Activated naive CD8-positive, alpha-beta T cell treated with anti-CD3 and anti-CD28 coated beads, Interleukin-2, amount 50 U/mL, for 16 hours (primary cell): ENCODE measurements around the gene PTPRD.

Source experiments
- DNase-seq: peaks from one replicate; pipeline ENCODE4 v3.0.0-alpha.2; 2020; ENCODE audit warnings: low read depth, low spot score

PTPRD gene

DNA sequence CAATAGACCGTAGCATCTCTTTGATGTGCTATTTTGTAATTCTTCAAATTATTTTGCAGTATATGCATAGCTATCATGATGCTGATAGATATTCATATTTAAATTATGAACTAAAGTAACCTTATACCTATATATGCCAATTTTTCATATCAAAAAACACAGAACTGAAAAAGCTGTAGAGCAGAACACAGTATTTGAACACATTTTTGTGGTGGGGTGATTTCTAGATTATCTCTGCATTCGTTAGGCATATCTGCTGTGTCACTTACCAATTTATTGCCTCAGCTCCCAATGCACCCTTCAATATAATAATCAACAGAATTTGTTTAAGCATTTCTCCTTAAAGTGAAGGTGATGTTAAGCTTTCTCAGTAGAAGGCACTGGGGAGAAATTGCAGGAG is 998.2 kb downstream of the PTPRD start:
- no peak for DNase-seq

DNA sequence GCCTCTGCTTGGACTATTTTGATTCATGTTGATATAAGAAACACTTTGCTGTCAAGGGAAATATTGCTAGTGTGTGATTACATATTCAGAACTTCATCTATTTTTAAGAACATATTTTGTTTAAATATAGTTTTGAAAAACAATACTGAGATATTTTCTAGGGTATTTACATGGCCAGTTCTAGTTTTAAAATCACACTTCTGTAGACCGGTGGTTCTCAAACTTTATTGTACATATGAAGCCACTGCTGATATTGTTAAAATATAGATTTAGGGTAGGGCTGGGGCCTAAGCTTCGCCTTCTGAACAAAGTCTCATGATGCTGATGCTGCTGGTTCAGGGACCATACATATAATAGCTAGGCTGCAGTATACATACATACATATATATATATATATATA is 1000.0 kb downstream of the PTPRD start:
- DNase-seq = no peak

DNA sequence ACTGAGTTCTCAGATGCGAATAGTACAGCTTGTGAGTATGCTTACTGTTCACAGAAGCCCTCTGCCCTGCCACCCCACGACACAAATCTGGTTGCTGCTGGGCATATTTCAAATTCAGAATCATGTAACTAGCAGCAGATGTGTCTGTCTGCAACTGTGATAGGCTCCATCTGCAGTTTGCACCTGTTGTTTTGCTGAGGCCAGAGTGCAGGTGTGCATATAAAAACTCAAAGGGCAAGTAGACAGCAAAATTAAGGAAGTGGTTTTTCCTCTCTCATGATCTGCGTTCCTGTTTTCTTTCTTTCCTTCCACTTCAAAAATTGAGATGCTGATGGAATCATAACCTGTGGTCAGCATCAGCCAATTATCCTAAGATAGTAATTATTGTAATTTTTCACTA is 1000.5 kb downstream of the PTPRD start:
- DNase-seq = no peak

DNA sequence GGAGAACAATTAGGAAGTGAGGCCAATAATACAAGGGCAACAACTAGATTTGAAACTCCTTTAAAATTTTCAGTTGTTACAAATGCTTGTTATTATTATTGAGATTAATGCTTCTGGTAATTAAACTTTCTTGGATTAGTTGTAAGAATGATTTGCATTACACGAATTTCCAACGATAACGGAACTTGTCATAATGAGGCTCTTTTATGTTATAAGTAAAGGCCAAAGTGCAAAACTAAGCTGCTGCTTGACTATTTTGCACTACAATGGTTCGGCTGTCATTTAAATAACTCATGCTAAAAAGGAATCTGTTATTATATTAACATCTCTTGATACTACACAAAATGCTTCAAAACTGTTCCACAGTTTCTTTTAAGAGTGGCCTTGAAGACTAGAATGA is 1007.1 kb downstream of the PTPRD start:
- no peak for DNase-seq

DNA sequence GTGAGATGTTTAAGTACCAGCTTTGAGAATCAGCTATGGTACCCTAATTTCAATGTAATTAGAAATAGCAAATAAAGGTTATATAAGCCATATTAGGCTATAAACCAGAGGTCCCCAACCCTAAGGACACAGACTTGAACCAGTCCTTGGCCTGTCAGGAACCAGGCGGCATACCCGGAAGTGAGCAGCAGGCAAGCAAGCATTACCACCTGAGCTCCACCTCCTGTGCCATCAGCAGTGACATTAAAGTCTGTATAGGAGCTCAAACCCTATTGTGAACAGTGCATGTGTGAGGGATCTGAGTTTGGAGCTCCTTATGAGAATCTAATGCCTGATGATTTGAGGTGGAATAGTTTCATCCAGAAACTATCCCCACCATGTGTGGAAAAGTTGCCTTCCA is 1009.5 kb downstream of the PTPRD start:
- DNase-seq = no peak

DNA sequence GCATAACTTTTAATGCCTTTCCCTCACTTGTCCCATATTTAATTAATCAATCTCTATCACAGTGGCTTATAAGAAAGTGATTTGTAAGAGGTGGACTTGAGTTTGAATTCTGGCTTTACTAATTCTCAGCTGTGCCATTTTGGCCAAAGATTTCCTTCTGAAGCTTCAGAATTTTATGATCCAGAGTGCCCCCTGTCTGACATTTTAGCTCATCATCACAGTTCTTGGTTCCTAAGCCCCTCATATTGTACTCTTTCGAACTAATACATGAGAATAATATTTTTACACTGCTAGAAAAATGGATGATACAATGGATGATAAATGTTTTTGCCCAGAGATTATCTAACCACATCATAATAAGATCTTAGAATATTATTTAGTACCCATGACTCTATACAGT is 1014.1 kb downstream of the PTPRD start:
- DNase-seq = no peak

DNA sequence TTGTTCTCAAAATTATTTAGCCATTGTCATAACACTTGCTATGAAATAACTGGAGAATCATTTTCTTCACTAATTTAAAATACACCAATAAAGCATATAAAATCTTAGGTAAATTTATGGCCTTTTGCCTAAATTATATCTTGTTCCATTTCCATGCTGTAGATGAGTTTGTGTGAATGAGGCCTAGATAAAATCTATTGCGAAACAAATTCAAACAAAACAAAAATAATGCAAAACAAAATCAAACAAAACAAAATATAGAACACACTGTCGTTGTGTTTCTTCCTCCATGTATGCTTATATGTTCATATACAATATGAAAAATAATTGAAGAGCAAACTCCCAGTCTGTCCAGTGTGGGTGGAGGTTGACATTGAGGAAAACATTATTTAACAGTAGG is 1020.7 kb downstream of the PTPRD start:
- no peak for DNase-seq

DNA sequence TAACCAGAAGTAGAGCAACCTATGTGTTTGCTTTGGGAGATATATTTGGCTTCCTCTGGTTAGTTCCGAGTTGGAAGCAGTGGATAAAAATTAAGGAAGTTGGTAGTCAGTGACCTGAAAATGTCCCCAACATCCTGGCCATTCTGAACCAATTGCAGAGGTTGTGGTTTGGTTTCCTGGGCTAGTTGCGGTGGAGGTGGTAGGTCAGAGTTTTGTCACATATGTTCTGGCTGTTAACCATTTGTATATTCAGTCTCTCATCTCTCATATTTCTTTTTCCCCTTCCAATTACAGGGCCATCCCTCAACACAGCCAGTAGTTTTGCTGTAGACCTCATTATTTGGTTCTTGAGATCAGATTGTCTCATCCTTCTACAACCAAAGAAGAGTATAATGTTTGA is 1026.9 kb downstream of the PTPRD start:
- DNase-seq = no peak

DNA sequence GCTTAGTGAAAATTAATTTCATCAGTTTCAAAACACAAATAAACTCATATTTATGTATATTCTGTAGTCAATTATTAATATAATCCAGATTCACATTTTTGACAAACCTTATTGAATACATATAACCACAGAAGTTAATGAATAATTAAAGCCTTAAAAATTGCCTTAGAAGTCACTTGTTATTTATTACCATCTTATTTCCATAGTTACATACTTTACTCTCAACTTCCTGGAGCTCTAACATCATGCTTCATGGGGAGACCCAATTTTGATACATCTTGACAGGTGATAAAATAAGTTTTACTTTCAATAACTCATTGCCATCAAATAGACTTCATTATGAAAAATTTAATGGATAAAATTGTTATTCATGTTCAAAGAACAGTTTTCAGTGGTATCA is 1038.7 kb downstream of the PTPRD start:
- DNase-seq = no peak

DNA sequence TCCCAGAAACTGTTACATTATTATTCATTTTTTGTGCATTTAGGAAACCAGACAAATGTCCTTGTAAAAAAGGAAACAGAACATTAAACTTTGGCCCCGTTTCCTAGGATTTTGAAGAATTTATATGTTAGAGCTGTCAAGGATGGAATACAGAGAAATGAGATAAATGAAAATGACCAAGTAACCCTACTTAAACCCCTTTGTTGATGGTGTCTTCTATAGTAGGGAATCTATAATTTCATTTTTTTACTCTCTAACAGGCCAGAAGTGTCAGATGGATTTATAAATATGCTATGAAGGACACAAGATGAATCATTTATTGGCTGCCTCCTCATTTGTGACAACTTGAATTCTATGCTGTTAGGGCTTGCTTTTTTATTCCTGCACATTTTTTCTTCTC is 1047.1 kb downstream of the PTPRD start:
- no peak for DNase-seq

DNA sequence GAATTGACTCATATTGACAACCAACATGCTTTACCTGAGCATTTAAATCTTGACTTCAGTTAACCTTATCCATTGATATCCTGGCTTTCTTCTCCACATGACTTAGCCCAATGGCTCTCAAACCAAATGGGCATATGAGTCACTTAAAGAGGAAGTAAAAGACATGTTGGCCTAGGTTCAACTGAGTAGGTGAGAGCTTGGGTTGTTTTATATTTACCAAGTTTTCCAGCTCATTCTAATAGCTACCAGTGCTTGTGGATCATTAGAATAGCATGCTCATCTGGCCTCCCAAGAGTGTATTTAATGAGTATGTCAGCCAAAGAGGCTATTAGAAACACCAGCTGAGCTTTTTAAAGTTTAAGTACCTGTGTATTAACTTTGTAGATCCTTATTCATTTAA is 1049.0 kb downstream of the PTPRD start:
- no peak for DNase-seq

DNA sequence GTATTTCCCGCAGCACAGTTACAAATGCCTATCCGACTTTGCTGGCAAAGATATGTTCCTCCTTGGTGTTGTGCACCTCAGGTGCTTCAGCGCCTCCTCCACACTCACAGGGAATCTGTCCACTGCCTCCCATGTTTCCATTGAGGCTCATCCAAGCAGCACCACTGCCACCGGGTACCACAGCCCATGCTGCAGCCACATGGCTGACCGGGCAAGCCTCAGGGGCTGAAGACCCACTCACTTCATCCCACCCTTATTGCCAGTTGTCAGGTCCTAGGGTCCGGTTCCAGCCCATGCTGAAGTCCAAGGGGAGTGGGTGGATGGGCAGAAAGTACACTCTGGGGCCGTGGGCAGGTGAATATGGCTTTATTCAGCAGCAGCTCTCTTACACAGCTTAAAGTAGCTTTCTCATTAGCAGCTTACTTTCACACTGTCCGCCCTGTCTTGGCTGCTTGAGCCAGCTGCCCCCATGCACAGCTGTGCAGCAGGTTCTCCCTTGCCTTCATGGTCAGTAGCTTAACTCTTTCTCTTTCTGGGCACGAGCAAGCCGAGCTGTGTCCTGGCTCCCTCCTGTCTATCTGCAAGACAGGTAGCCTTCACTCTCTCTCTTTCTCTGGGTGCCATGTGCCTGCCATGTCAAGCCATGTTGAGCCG is 1052.3 kb downstream of the PTPRD start:
- DNase-seq = no peak

DNA sequence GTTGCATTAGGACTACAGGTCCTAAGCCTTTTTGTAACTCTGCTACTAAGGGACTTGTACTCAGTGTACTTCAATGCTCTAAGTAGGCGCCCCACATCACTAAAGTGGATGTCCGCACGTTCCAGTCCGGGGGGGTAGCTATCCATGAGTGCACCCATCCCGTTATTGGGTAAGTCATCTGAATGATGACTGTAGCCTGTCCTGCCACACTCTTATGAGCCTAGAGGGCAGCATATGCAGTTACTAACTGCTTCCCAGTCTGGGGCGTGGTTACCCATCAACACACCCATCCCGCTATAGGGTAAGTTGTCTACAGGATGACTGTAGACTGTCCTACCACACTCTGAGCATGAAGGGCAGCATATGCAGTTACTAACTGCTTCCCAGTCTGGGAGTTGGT is 1053.9 kb downstream of the PTPRD start:
- DNase-seq = no peak

DNA sequence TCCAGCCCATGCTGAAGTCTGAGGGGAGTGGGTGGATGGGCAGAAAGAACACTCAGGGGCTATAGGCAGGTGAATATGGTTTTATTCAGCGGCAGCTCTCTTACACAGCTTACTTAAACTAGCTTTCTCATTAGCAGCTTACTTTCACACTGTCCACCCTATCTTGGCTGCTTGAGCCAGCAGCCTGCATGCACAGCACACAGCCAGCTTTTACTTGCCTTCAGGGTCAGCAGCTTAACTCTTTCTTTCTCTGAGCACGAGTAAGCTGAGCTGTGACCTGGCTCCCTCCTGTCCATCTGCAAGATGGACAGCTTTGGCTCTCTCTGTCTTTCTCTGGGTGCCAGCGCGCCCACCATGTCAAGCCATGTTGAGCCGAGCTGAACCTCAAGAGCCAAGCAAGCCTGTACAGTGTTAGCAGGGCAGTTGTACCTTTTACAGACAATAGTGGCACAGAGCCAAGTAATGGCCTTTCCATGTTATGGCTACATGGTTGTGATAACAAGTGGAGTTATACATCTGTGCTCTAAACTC is 1054.9 kb downstream of the PTPRD start:
- DNase-seq = no peak

DNA sequence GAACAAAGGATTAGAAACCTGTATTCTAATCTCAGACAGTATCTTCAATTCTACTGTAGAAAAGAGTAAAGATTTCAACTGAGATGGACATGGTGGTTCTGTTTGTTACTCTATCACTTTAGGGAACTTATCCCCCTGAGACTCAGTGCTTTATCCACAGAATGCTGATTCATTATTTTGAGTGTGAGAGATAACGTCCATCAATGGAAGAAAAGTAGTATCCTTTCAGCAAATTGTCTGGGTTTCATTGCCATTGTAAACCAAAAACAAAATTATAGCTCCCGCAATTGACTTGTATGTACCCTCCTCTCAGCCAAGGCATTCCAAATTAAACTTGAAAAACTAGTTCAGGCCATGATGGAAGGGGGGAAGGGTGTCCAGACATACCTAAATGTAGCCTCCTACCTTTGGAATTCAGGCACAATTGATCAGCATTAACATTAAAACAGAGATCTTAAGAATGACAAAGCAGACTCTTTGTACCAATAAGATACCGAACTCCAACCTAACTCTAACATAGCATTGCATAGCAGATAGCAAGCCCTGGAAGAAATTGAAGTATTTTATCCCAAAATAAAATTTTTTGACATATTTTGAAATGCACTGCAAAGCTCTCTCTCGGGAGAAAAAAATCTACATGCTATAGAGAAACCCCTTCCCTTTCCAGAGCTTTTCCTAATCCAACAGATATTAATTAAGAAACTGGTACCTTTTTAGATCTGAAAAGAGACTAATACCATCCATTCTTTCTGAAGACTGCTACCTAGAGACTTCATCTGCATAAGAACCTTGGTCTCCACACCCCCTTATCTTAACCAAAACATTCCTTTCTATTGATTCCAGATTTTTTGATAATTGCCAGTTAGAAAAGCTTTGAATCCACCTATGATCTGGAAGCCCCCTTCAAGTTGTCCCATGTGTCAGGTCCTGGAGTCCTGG is 1055.7 kb downstream of the PTPRD start:
- no peak for DNase-seq

DNA sequence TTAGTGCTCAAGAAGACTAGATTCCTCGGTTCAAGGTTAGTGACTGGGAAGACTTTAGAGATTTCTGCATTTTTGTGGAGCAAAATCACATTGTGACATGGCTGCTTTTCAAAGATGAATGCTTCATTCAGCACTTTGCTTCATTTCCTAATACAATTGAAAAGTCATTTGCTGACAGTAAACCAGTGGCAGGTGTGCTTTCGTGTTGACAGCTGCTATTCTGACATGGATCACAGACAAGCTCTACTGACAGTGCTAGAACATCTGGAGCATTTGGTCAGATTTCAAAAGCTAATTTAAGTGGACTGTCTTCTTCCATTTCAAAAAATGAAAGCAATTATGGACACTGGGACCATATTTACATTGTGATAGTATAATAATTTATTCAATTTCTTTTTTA is 1060.1 kb downstream of the PTPRD start:
- DNase-seq = no peak

DNA sequence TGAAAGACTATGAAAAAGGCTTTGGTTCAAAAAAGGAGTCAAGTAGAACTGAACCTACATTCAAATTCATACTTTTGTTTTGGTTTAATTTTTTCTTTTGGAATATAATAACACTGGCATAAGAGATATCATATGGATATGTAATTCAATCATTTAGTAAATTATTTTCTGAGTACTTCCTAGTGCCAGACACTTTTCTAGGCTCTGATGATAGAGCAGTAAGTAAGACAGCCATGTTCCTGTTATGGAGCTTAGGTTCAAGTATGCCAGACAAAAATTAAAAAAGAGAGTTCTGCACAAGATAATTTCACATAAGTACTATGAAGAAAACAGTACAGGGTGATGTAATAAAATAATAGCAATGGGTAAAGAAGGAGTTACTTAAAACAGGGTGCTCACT is 1074.0 kb downstream of the PTPRD start:
- no peak for DNase-seq

DNA sequence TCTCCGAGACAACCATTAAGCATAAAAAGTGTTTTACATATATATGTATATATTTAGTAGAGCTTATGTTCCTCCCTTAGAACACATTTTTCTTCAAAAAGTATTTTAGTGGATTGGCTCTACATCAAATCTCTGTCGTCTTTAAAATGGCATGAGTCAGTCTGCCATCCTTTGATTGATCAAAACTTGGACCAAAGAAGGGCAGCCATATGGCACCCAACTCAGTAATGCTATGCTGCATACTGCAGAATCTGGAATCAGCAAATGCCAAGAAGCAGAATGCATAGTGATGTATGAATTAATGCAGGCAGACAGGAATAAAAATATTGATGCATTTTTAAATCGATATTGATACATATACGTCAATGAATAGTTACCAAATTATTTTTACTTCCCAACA is 1074.4 kb downstream of the PTPRD start:
- DNase-seq = no peak

DNA sequence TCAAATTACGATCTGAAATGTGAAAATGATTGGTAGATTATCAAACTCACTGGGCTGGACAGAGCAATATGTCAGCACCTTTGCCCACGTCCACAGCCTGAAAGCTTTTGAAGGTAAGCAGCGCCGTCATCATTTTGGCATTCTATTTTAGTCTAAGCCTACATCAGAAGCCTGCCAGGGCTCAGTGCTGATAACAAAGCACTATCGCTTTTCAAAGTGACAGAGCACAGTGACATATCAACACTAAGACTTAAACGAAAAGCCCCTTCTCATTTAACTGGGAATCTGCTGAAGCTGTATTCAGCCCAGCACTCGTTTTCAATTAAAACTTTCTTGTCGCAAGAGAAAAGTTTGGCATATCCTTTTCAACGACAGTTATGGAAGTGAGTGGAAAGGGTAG is 1076.3 kb downstream of the PTPRD start:
- no peak for DNase-seq

DNA sequence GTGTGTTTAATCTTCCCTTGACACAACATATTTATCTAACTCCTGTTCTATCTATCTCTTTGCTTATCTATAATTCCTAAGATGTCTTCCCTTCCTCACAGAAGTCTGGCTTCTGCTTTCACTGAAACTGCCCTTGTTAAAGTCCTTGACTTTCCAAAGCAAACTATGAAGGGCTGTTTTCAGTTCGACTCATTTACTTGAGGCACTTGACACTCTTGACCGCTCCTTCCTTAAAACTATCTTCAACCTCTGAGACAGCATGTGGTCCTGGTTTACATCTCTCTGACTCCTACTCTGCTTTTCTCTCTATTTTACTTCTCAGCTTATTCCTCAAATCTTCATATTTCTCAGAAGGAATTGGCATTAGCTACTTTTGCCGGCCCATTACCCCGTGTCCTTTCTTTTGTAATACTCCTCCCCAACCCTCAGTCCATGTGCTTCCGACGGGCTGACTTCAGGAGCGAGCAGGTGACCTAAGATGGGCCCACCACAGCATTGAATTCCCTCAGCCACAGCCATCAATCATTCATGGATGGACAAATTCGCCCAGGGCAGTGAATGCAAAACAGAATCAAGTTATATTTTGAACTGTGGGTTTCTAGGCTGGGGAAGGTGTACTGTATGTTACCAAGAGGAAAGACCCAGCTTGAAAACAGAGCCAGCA is 1089.2 kb downstream of the PTPRD start:
- no peak for DNase-seq

DNA sequence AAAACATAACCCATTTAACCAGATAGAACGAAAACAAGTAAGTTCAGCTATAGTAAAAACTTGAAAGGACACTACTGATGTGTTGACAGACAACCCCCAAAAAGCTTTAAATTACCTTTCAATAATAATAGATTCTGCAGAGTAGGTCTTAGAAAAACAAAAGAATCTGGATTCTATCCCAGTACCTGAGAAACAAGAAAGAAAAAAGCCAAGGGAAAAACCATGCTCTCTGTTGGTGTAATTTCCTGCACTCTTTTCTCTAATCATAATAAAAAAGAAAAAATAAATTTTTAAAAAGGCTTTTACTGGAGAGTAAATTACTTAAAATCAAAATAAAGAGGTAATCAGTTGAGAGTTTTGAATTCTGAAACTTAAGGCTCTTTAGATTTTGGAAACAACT is 1090.4 kb downstream of the PTPRD start:
- no peak for DNase-seq

DNA sequence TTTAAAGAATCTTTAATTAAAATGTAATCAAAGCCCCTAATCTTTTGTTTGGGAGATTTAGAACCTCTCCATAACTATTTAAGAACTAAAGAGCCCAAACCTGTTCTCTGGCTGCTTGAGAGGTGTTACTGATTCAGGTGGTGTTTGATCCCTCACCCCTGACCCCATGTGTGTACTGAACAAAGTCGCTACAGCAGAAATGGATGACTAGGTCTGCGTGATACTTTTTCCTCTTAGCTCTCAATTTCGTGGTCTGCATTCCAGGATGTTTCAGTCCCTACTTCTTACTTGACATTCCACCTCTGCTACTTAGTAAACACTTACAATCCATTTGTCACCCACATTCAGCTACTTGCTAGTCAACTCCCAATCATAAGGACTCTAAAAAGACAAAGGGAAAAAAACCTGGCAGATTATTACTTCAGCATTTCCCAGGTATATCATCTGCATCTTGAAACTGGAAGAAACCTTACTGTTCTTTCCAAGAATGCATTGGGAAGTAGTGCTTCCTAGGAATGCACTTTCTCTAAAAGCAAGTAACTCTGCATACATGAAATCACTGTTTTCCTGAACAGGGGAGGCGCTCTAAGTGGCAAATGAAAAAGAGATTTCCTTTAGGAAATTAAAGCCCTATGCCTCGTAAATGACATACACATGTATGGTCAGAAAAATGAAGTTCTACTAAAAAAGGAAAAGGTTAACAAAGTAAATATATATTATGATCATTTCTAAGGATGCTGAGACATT is 1091.6 kb downstream of the PTPRD start:
- DNase-seq = no peak
